Thoracic aorta (tissue), 2 donors: ENCODE results near the gene KIF23. TPM values are rescaled to one million over a fixed set of nuclear protein-coding genes. Genes with fewer than 3 reads are reported as not detected.

Experiments
- ATAC-seq: fragments of 150-250 bp; one replicate; pipeline ENCODE4 v1.8.0; 2017; ENCODE audit warnings: low read depth; ENCODE audit not compliant: insufficient number of reproducible peaks, low FRiP score
- DNase-seq: peaks from one replicate; pipeline ENCODE4 v3.0.0-alpha.2; 2020; ENCODE audit warnings: low spot score
- H3K27ac ChIP-seq, 2 donors: fragments of 200-600 bp; sonication (generic); 1 replicate in 1 of 2; 2 replicates in 1 of 2; pipeline ENCODE4 v1.5.1; 2016; ENCODE audit warnings: mild to moderate bottlenecking in 2 of 2, moderate library complexity in 2 of 2
- H3K27me3 ChIP-seq: fragments of 200-600 bp; sonication (generic); replicated peaks from 2 replicates; pipeline ENCODE4 v1.6.0; 2016; ENCODE audit warnings: mild to moderate bottlenecking; ENCODE audit not compliant: insufficient read depth
- H3K36me3 ChIP-seq: fragments of 200-600 bp; sonication (generic); one replicate; pipeline ENCODE4 v1.5.1; 2016
- H3K4me1 ChIP-seq, 2 donors: fragments of 200-600 bp; sonication (generic); 1 replicate in 1 of 2; 2 replicates in 1 of 2; pipeline versions ENCODE4 v1.5.1 to v1.6.0; 2016; ENCODE audit warnings: low read depth in 2 of 2, mild to moderate bottlenecking in 1 of 2; ENCODE audit not compliant: control insufficient read depth in 1 of 2
- H3K4me3 ChIP-seq: fragments of 200-600 bp; sonication (generic); 2 replicates; pipeline ENCODE4 v1.5.1; 2016; ENCODE audit warnings: mild to moderate bottlenecking
- H3K9me3 ChIP-seq: fragments of 200-600 bp; sonication (generic); 2 replicates; pipeline ENCODE4 v1.5.1; 2016
- CTCF ChIP-seq: fragments of 200-600 bp; sonication (generic); IDR thresholded peaks from one replicate; pipeline ENCODE4 v1.5.1; 2019; ENCODE audit warnings: antibody characterized with exemption
- total RNA-seq, 2 donors: library from RNA; depleted of rRNA; stranded (reverse); fragments of >200 nt; gene quantifications; one replicate each; pipeline versions ENCODE4 v1.1.0 to v1.2.3, GENCODE V29; 2016

KIF23 gene
- total RNA-seq, 2 donors from 2014 or later = 9.8 to 20.6 TPM

DNA sequence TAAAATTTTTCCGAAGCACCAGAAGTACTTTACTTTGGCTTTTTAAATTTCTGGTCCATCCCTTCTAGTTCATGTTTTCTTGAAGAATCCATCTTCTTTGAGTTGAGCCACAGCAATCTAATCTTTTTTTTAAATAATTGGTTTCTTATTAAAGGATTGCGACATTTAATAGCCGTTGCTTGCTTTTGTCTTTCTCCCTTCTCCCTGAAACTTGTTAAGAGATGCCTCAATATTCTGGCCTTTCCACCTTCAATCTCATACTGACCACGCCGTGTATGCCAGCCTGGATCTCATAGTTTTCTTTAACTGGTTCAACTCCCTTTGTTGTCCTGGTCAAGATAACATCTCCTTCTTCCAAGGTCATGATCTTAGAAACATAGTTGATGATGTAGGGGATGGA lies 20.1 kb downstream of the KIF23 start:
- Histone ChIP-seq H3K4me1 (no peaks in the 10 kb centered on the region), H3K9me3 (no peaks in the 10 kb centered on the region), H3K27ac (no peak overlapping the region), H3K36me3 (peaks cover 8% of the 10 kb centered on the region), H3K4me3 (no peak overlapping the region), H3K27me3 (no peaks in the 10 kb centered on the region)
- ATAC-seq (no peak), DNase-seq (no peak)
- TF ChIP-seq CTCF = no peak

GRCh38 chr15:69434679-69435078 lies 20.5 kb downstream of the KIF23 start:
- ATAC-seq (no peak), DNase-seq (no peak)
- Histone ChIP-seq H3K27me3 (no peaks in the 10 kb centered on the region), H3K4me3 (no peak overlapping the region), H3K36me3 (peaks cover 8% of the 10 kb centered on the region), H3K4me1 (no peaks in the 10 kb centered on the region), H3K27ac (no peak overlapping the region), H3K9me3 (no peaks in the 10 kb centered on the region)
- no peak for TF ChIP-seq CTCF

GRCh38 chr15:69435985-69436384 lies 21.8 kb downstream of the KIF23 start:
- Histone ChIP-seq H3K4me1 (no peaks in the 10 kb centered on the region), H3K9me3 (no peaks in the 10 kb centered on the region), H3K27me3 (no peaks in the 10 kb centered on the region), H3K36me3 (peaks cover 11% of the 10 kb centered on the region), H3K27ac (no peak overlapping the region), H3K4me3 (no peak overlapping the region)
- no peak for TF ChIP-seq CTCF
- DNase-seq (no peak), ATAC-seq (no peak)

DNA sequence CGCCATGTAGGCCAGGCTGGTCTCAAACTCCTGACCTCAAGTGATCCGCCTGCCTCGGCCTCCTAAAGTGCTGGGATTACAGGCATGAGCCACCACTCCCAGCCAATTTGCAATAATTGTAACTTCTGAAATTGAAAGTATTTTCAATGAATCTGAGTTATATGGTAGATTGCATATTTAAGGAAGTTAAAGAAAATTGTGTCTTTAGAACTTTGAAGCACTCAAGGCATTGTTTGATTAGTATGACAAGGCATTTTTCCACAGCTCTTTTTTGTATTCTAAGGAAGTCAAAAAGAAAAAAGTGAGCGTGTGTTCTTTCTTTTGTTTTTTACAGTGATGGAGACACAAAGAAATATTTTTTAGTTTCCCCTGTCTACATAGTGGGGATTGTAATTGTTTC lies 22.8 kb downstream of the KIF23 start:
- Histone ChIP-seq H3K4me1 (no peaks in the 10 kb centered on the region), H3K27me3 (no peaks in the 10 kb centered on the region), H3K36me3 (peaks cover 12% of the 10 kb centered on the region), H3K4me3 (no peak overlapping the region), H3K9me3 (no peaks in the 10 kb centered on the region), H3K27ac (no peak overlapping the region)
- ATAC-seq (no peak), DNase-seq (no peak)
- no peak for TF ChIP-seq CTCF

DNA sequence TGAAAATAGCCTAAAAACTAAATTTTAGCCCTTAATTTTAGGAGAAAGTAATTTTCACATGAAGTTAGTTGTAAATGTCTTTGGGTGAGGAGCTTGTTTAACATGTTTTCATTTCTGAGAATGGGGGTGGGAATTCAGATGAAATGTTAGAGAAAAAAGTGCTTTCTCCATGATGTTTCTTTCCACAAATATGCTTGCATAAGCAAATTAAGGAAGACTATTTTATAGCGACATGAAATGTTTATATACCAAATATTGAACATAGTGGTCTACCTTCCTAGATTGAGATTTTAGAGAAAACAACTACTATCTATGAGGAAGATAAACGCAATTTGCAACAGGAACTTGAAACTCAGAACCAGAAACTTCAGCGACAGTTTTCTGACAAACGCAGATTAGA lies 25.5 kb downstream of the KIF23 start:
- Histone ChIP-seq H3K4me1 (no peaks in the 10 kb centered on the region), H3K27me3 (no peaks in the 10 kb centered on the region), H3K4me3 (no peak overlapping the region), H3K27ac (no peak overlapping the region), H3K9me3 (no peaks in the 10 kb centered on the region), H3K36me3 (peaks cover 12% of the 10 kb centered on the region)
- TF ChIP-seq CTCF = no peak
- ATAC-seq (no peak), DNase-seq (no peak)
